ENCODE measurements around the gene NTNG1.

Gene NTNG1

DNA sequence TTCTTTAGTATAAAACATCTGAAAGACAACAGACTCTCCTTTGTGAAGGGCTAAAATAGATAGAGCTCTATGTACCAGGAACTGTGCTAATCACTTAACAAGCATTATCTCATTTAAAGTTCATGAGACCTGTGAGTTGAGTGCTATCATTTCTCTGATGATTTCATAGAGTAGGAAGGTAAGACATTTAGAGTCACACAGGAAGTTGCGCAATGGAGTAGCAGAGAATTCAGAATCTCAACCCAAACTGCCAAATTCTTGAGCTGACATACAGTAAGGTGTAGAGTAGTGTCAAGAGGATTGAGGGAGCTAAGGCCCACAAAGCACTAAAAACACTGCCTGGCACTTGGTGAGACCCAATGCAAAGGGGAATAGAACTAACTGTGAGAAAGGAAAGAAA lies 384.3 kb downstream of the NTNG1 start:
- no peak for DNase-seq

- DNase-seq, result no peak
These were observed 385.1 kb downstream of the NTNG1 start for GRCh38 chr1:107525961-107526360.

DNA sequence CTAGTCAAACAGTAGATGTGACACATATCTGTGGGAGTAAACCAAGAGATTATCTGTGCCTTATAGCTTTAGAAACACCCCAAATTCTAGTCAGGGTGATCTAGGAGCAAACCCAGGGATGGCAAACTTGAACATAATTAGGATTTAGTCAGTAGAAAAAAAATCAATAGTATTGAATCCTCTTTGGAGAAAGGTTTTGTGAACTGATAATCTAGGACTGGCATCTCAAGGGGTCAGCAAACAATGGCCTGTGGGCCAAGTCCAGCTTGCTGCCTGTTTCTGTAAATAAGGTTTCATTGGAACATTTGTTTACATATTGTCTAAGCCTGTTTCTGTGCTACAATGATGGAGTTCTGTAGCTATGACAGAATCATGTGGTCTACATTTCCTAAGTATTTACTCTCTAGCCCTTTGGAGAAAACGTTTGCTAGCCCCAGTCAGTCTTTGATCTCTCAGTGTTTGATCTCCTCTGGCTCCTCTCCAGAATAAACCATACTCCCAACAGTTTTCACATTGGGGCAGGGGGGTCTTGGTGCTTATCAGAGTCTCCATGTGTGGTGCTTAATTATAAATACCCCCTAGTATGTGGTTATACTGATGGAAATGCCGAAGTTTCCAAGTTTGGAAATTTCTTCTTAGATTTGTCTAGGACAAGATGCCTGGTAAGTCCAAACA lies 385.8 kb downstream of the NTNG1 start:
- DNase-seq, result no peak

DNA sequence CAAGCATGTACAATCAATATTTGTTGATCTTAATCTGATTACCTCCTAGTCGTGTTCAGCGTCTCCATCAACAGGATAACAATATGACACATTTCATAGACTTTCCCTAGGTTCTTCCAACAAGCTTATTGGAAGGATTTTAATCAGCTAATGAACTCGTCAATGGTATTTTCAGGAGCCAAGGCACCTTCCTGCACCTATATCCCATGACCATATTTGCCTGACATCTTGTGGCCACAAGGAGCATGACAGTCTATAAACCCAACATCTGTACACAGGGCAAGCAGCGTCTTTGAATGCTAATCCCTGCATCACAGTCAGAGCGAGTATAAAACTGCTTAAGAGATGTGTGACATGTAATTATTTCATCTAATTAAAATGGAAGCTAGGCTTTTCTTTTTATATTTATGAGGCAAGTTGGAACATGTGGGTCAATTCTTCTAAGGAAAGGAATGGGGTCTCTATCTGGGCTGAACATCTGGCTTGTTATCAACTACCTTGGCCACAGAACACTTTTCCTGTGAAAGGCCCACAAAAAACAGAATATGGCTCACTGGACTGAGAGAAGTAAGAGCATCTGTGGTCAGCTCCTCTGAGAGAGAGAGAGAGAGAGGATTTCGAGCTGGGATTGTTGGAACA lies 388.8 kb downstream of the NTNG1 start:
- peak in 1 of 2 donors; percentile 40 for DNase-seq

- no peak for DNase-seq
These were observed 389.7 kb downstream of the NTNG1 start for GRCh38 chr1:107530543-107530942.

DNA sequence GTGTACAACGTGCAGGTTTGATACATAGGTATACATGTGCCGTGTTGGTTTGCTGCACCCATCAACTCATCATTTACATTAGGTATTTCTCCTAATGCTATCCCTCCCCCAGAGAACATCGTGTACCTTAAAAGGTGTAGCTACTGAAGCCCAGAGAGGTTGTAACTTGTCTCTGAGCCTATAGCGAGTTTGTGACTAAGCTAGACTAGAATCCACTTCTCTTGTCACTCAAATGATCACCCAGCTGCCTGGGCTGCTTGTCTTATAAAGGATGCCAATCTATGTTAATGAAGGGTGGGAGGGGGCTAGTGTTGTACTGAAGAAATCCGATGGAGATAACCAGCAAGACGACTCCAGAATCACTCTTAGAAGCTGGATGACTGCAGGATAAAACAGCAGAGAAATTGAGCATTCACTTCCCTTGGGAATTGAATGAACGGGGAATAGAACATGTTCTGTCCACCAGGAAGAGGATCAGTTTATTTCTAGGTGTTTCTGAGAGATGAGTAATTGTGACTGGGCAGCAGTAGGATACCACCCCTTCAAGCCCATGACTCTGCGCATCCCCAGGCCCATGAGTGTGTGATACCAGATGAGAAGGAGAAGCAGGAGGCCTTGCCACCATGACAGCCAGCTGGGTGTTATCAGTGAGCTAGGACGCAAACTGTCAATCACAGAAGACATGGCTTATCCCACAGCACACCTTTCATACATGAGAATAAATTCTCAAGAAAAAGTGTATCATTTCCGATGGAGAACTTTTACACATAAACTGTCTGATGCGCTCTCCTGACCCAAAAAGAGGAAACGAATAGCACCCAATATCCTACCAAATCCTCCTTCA lies 390.4 kb downstream of the NTNG1 start:
- DNase-seq, result no peak

GRCh38 chr1:107532318-107532717 lies 391.5 kb downstream of the NTNG1 start:
- DNase-seq, result no peak
